ENCODE data around the gene ACTR1B.

ACTR1B gene

GRCh38 chr2:97657986-97658690 lies 5.7 kb downstream of the ACTR1B start (continued):
- TF ChIP-seq CREB5 (CRISPR knock-in tag; IDR thresholded peaks at IDR 0.05; ENCODE audit: low read depth), result no peak
- TF ChIP-seq BACH2 (CRISPR knock-in tag; IDR thresholded peaks at IDR 0.05; ENCODE audit: borderline replicate concordance), result no peak

GRCh38 chr2:97656905-97657587 lies 6.8 kb downstream of the ACTR1B start:
- no peak for ATAC-seq
- TF ChIP-seq CSDC2 (CRISPR knock-in tag; IDR thresholded peaks at IDR 0.05), result no peak
- TF ChIP-seq TSHZ2 (CRISPR knock-in tag; IDR thresholded peaks at IDR 0.05), result no peak
- no peak for TF ChIP-seq SNAI2 (CRISPR knock-in tag; IDR thresholded peaks at IDR 0.05)
- TF ChIP-seq CREB5 (CRISPR knock-in tag; IDR thresholded peaks at IDR 0.05; ENCODE audit: low read depth), result no peak
- TF ChIP-seq ISL1 (CRISPR knock-in tag; IDR thresholded peaks at IDR 0.05), result no peak
- TF ChIP-seq ZFP3 (CRISPR knock-in tag; IDR thresholded peaks at IDR 0.05), result no peak
- TF ChIP-seq GLIS3 (CRISPR knock-in tag; IDR thresholded peaks at IDR 0.05), result no peak
- TF ChIP-seq TCF4 (CRISPR knock-in tag; IDR thresholded peaks at IDR 0.05; ENCODE audit: borderline replicate concordance), result no peak
- TF ChIP-seq ZNF70 (CRISPR knock-in tag; IDR thresholded peaks at IDR 0.05), result no peak
- no peak for TF ChIP-seq ZC3H10 (CRISPR knock-in tag; IDR thresholded peaks at IDR 0.05)
- TF ChIP-seq ESRRG (CRISPR knock-in tag; IDR thresholded peaks at IDR 0.05), result no peak
- TF ChIP-seq OSR1 (CRISPR knock-in tag; IDR thresholded peaks at IDR 0.05), result no peak
- TF ChIP-seq ZNF565 (CRISPR knock-in tag; conservative IDR thresholded peaks at IDR 0.05; ENCODE audit: low read depth), result no peak
- no peak for TF ChIP-seq RARB (CRISPR knock-in tag; IDR thresholded peaks at IDR 0.05)
- no peak for TF ChIP-seq CSRNP3 (CRISPR knock-in tag; IDR thresholded peaks at IDR 0.05)
- TF ChIP-seq PATZ1 (CRISPR knock-in tag; IDR thresholded peaks at IDR 0.05; ENCODE audit: borderline replicate concordance), result no peak

- no peak for TF ChIP-seq TSHZ2 (CRISPR knock-in tag; IDR thresholded peaks at IDR 0.05)
- no peak for TF ChIP-seq BACH2 (CRISPR knock-in tag; IDR thresholded peaks at IDR 0.05; ENCODE audit: borderline replicate concordance)
- TF ChIP-seq PATZ1 (CRISPR knock-in tag; IDR thresholded peaks at IDR 0.05; ENCODE audit: borderline replicate concordance), result no peak
- TF ChIP-seq ARNTL (CRISPR knock-in tag; IDR thresholded peaks at IDR 0.05; ENCODE audit: borderline replicate concordance, low read depth), result no peak
- no peak for TF ChIP-seq TOX (CRISPR knock-in tag; IDR thresholded peaks at IDR 0.05; ENCODE audit: borderline replicate concordance)
- no peak for TF ChIP-seq RARB (CRISPR knock-in tag; IDR thresholded peaks at IDR 0.05)
- no peak for TF ChIP-seq ZNF565 (CRISPR knock-in tag; conservative IDR thresholded peaks at IDR 0.05; ENCODE audit: low read depth)
- no peak for TF ChIP-seq OSR1 (CRISPR knock-in tag; IDR thresholded peaks at IDR 0.05)
- no peak for TF ChIP-seq TCF4 (CRISPR knock-in tag; IDR thresholded peaks at IDR 0.05; ENCODE audit: borderline replicate concordance)
- no peak for TF ChIP-seq ZFP3 (CRISPR knock-in tag; IDR thresholded peaks at IDR 0.05)
- no peak for TF ChIP-seq ISL1 (CRISPR knock-in tag; IDR thresholded peaks at IDR 0.05)
- no peak for TF ChIP-seq ZFP30 (CRISPR knock-in tag; IDR thresholded peaks at IDR 0.05)
- ATAC-seq, result no peak
Measured at GRCh38 chr2:97656129-97656755, 7.6 kb downstream of the ACTR1B start.
